ENCODE results near the gene DAW1. TPM values are rescaled to one million over a fixed set of nuclear protein-coding genes. Genes with fewer than 3 reads are reported as not detected.

The DAW1 gene
- total and polyA plus RNA-seq, 10 of the 15 experiments (the other 5 are each of a cell fraction or from before 2014, with no cell fraction given) = 0.04 TPM; not detected in 9

DNA sequence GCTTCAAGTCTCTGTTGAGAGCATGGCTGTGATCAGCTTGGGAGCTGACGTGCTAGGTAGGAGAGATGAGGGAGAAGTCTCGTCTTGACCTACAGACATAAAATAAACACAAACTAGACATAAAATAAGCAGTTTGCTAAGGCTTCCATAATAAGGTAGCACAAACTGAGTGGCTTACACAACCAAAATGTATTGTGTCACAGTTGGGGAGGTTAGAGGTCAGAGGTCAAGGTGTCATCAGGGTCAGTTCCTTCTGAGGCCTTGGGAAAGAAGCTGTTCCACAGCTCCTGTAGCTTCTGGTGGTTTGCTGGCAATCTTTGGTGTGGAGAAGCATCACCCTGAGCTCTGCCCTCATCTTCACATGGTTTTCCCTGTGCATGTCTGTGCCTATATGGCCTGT, 20.2 kb downstream of the DAW1 start:
- SMC1A ChIA-PET (ENCODE audit: uncharacterized antibody, unreplicated experiment) = interaction anchor here (0.7 to 1.8 kb wide), 2 partner anchors 12 to 1382 kb away, joined by 3 to 7 read pairs; no protein-coding TSS in a partner anchor
- no peak overlapping the region for H3K4me2 ChIP-seq (ENCODE audit: control insufficient read depth, insufficient read depth)
- H3K36me3 ChIP-seq (ENCODE audit: control insufficient read depth in 2 of 2, insufficient read depth in 2 of 2, low read length in 1 of 2) = no peaks in the 10 kb centered on the region
- FAIRE-seq (no peak), DNase-seq (ENCODE audit: low read depth, low spot score) (no peak), ATAC-seq (no peak)
- RAD21 ChIA-PET (ENCODE audit: unreplicated experiment) = no interaction called here
- 0 out of 4 replicates have a peak, but pooled peaks cover 0 to under 1% of the 10 kb centered on the region in 2 experiments for H3K27me3 ChIP-seq (replicated peaks in 1 of 2; ENCODE audit: control insufficient read depth in 2 of 2, insufficient read depth in 2 of 2, low read length in 1 of 2)
- no TSS peak for BruUV-seq (replicated peaks)
- POLR2A ChIA-PET = no interaction called here
- 20% methylated on average over 2 of the region's 2 CpGs for WGBS (ENCODE audit: insufficient coverage, insufficient replicate concordance, low lambda C conversion rate, missing lambda C conversion rate)
- no peaks in the 10 kb centered on the region for H3K4me1 ChIP-seq (ENCODE audit: control insufficient read depth, insufficient read depth, low read length)
- H3K4me3 ChIP-seq = no peak overlapping the region
- in situ Hi-C loops (cut with MboI) = no loop called here
- no peaks in the 10 kb centered on the region for H4K20me1 ChIP-seq (ENCODE audit: control insufficient read depth, insufficient read depth)
- CTCF ChIA-PET = interaction anchor here (0.5 to 8.7 kb wide), 7 partner anchors 13 to 233 kb away, joined by 3 to 65 read pairs (median 14); partner anchors contain the start of gene DAW1
- TF ChIP-seq NR2C2 (IDR thresholded peaks at IDR 0.05; ENCODE audit: borderline replicate concordance, control insufficient read depth, insufficient read length, low read depth) (peak; percentile 43), TCF7 (IDR thresholded peaks at IDR 0.05; ENCODE audit: borderline replicate concordance) (no peak), SREBF1 (IDR thresholded peaks at IDR 0.05; ENCODE audit: low read length) (no peak), NR2F1 (conservative IDR thresholded peaks at IDR 0.05) (0 out of 2 replicates have a peak, but pooled peaks have one; percentile 29), CHD2 (IDR thresholded peaks at IDR 0.05; ENCODE audit: borderline replicate concordance, low read depth, low read length) (no peak), RB1 (IDR thresholded peaks at IDR 0.05; ENCODE audit: borderline replicate concordance) (no peak), BACH1 (IDR thresholded peaks at IDR 0.05; ENCODE audit: borderline replicate concordance) (no peak), SPI1 (IDR thresholded peaks at IDR 0.05; ENCODE audit: borderline replicate concordance, insufficient read depth, low read depth, low read length) (no peak), TCF12 (IDR thresholded peaks at IDR 0.05; ENCODE audit: low read depth, low read length) (no peak), NR2C1 (IDR thresholded peaks at IDR 0.05) (peak; percentile 52; the same call in 1 of the 2 replicates), ZNF622 (IDR thresholded peaks at IDR 0.05) (no peak)
- TF ChIP-seq, protein P1, sequence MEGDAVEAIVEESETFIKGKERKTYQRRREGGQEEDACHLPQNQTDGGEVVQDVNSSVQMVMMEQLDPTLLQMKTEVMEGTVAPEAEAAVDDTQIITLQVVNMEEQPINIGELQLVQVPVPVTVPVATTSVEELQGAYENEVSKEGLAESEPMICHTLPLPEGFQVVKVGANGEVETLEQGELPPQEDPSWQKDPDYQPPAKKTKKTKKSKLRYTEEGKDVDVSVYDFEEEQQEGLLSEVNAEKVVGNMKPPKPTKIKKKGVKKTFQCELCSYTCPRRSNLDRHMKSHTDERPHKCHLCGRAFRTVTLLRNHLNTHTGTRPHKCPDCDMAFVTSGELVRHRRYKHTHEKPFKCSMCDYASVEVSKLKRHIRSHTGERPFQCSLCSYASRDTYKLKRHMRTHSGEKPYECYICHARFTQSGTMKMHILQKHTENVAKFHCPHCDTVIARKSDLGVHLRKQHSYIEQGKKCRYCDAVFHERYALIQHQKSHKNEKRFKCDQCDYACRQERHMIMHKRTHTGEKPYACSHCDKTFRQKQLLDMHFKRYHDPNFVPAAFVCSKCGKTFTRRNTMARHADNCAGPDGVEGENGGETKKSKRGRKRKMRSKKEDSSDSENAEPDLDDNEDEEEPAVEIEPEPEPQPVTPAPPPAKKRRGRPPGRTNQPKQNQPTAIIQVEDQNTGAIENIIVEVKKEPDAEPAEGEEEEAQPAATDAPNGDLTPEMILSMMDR (IDR thresholded peaks at IDR 0.05 in 2 of 3, conservative IDR thresholded peaks at IDR 0.05 in 1 of 3; ENCODE audit: control insufficient read depth in 2 of 3, extremely low read depth in 1 of 3, insufficient read depth in 1 of 3, low read depth in 3 of 3, low read length in 3 of 3) = no peak
- TF ChIP-seq, protein P2, sequence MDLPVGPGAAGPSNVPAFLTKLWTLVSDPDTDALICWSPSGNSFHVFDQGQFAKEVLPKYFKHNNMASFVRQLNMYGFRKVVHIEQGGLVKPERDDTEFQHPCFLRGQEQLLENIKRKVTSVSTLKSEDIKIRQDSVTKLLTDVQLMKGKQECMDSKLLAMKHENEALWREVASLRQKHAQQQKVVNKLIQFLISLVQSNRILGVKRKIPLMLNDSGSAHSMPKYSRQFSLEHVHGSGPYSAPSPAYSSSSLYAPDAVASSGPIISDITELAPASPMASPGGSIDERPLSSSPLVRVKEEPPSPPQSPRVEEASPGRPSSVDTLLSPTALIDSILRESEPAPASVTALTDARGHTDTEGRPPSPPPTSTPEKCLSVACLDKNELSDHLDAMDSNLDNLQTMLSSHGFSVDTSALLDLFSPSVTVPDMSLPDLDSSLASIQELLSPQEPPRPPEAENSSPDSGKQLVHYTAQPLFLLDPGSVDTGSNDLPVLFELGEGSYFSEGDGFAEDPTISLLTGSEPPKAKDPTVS (IDR thresholded peaks at IDR 0.05; ENCODE audit: low read depth, low read length) = no peak
- no peaks in the 10 kb centered on the region for H3K9me3 ChIP-seq (replicated peaks; ENCODE audit: control insufficient read depth, insufficient read depth, low read length)
- H3K79me2 ChIP-seq (ENCODE audit: control insufficient read depth, insufficient read depth, low read length) = no peaks in the 10 kb centered on the region
- no peak overlapping the region for H3K27ac ChIP-seq (ENCODE audit: control insufficient read depth, insufficient read depth)
- H2AFZ ChIP-seq (ENCODE audit: control insufficient read depth, low read depth, low read length) = no peak overlapping the region
- no peak overlapping the region for H3K9ac ChIP-seq (ENCODE audit: control insufficient read depth, insufficient read depth, low read length)
- intact Hi-C loops (cut with micrococcal nuclease; ENCODE audit: unreplicated experiment) = loop anchor here (5.0 kb wide), 3 partner anchors 136 to 1381 kb away; partner anchors contain the start of gene PID1

Data from GM12878 (cell line).